ENCODE results near the gene LRRC36. TPM values are rescaled to one million over a fixed set of nuclear protein-coding genes. Genes with fewer than 3 reads are reported as not detected.

Gene LRRC36
- total RNA-seq, 1 donor from 2014 or later, result not detected

DNA sequence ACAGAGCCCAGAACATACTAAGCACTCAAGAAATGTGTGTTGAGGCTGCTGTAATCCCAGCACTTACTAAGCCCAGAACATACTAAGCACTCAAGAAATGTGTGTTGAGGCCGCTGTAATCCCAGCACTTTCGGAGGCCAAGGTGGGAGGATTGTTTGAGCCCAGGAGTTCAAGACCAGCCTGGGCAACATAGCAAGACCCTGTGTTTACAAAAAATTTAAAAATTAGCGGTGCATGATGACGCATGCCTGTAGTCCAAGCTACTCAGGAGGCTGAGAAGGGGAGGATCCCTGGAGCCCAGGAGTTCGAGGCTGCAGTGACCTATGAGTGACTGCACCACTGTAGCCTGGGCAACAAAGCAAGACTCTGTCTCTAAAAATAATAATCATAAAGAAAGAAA lies 96.4 kb downstream of the LRRC36 start:
- Histone ChIP-seq H3K9ac (ENCODE audit: low read depth in 1 of 3, low read length in 3 of 3) (no peak overlapping the region), H3K36me3 (ENCODE audit: control insufficient read depth in 3 of 3, insufficient read depth in 3 of 3, low read length in 3 of 3) (no peaks in the 10 kb centered on the region), H3K4me3 (ENCODE audit: low read length in 3 of 3) (no peak overlapping the region), H3K4me1 (ENCODE audit: control insufficient read depth in 3 of 3, insufficient read depth in 3 of 3, low read length in 3 of 3) (peaks cover 4 to 8% (median 5%) of the 10 kb centered on the region in 3 donors), H3K27me3 (ENCODE audit: control insufficient read depth in 3 of 3, insufficient read depth in 3 of 3, low read length in 3 of 3) (peaks cover 0 to 6% (median 0%) of the 10 kb centered on the region in 3 donors), H3K27ac (ENCODE audit: low read depth, low read length) (no peak overlapping the region), H3K9me3 (ENCODE audit: control insufficient read depth in 3 of 3, low read length in 3 of 3) (no peaks in the 10 kb centered on the region)

DNA sequence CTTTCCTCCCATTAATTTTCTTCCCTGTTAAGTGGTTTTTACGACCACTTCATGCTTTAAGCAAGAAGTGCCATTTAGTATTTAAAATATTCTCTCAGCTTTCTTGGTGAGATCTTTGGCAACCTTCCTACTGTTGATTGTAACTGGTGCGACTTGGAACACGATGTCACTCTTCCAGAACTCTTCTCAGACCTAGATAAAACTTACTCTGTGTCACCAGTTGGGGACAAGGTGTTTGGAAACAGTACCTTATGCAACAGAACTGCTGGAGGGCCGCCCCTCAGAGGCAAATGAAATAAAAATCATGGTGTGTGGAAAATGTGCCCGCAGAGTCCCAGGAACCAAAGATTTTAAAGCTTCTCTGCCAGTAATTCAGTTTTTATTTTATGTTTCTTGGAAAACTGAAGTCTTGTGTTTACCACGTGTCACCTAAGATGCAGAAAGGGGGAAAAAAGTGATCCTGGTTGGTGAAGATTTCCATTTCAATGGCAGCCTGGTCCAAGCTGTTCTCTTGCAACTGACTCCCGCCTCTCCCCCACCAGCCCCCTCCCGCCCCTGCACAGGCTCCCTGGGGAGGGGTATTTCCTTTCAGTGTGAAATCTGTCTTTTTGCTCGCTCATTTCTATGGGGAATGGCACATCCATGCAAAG lies 97.1 kb downstream of the LRRC36 start:
- Histone ChIP-seq H3K9me3 (ENCODE audit: control insufficient read depth in 3 of 3, low read length in 3 of 3) (no peaks in the 10 kb centered on the region), H3K4me1 (ENCODE audit: control insufficient read depth in 3 of 3, insufficient read depth in 3 of 3, low read length in 3 of 3) (peaks cover 10 to 15% (median 11%) of the 10 kb centered on the region in 3 donors), H3K4me3 (ENCODE audit: low read length in 3 of 3) (no peak overlapping the region), H3K9ac (ENCODE audit: low read depth in 1 of 3, low read length in 3 of 3) (no peak overlapping the region), H3K27me3 (ENCODE audit: control insufficient read depth in 3 of 3, insufficient read depth in 3 of 3, low read length in 3 of 3) (peaks cover 0 to 6% (median 0%) of the 10 kb centered on the region in 3 donors), H3K27ac (ENCODE audit: low read depth, low read length) (no peak overlapping the region), H3K36me3 (ENCODE audit: control insufficient read depth in 3 of 3, insufficient read depth in 3 of 3, low read length in 3 of 3) (no peaks in the 10 kb centered on the region)

DNA sequence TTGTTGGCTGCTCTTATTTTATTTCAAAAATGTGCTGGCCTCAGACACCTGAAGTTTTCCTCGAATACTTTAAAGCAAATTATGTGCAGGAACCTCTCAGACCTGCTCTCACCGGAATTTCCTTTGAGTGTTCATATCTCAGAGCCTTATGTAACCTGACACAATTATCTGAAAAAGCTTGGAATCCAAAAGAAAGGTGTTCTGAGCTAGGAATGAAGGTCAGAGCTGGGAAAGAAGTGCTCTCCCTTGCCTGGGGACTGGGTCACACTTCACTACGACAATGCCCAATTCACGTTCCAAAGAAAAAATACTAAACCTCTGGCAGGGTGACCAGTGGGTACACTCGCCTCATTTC lies 97.6 kb downstream of the LRRC36 start:
- no peak overlapping the region for H3K4me3 ChIP-seq (ENCODE audit: low read length in 3 of 3)
- peaks cover 10 to 18% (median 12%) of the 10 kb centered on the region in 3 donors for H3K4me1 ChIP-seq (ENCODE audit: control insufficient read depth in 3 of 3, insufficient read depth in 3 of 3, low read length in 3 of 3)
- H3K27me3 ChIP-seq (ENCODE audit: control insufficient read depth in 3 of 3, insufficient read depth in 3 of 3, low read length in 3 of 3), result peaks cover 0 to 6% (median 0%) of the 10 kb centered on the region in 3 donors
- no peak overlapping the region for H3K9ac ChIP-seq (ENCODE audit: low read depth in 1 of 3, low read length in 3 of 3)
- H3K27ac ChIP-seq (ENCODE audit: low read depth, low read length), result no peak overlapping the region
- H3K9me3 ChIP-seq (ENCODE audit: control insufficient read depth in 3 of 3, low read length in 3 of 3), result no peaks in the 10 kb centered on the region
- H3K36me3 ChIP-seq (ENCODE audit: control insufficient read depth in 3 of 3, insufficient read depth in 3 of 3, low read length in 3 of 3), result no peaks in the 10 kb centered on the region

DNA sequence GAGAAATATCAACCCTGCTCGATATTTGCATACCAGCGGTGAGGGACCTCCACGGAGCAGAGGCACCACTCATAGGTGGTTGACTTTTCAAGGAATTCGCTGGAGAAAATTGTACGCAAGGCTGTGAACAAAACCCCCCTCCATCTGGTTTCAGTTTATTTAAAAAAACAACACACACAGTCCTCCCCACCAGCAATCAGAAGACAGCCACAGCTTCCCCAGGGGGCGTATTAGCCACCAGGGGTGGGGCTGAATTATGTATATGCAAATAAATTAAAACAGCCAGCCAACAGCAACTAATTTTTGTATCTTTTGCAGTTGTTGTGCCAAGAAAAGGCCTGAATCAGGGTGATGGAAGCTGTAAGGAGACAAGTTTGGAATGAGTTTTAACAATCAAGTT lies 98.4 kb downstream of the LRRC36 start:
- Histone ChIP-seq H3K4me3 (ENCODE audit: low read length in 3 of 3) (no peak overlapping the region), H3K4me1 (ENCODE audit: control insufficient read depth in 3 of 3, insufficient read depth in 3 of 3, low read length in 3 of 3) (peaks cover 10 to 18% (median 18%) of the 10 kb centered on the region in 3 donors), H3K27ac (ENCODE audit: low read depth, low read length) (no peak overlapping the region), H3K9ac (ENCODE audit: low read depth in 1 of 3, low read length in 3 of 3) (no peak overlapping the region), H3K9me3 (ENCODE audit: control insufficient read depth in 3 of 3, low read length in 3 of 3) (no peaks in the 10 kb centered on the region), H3K36me3 (ENCODE audit: control insufficient read depth in 3 of 3, insufficient read depth in 3 of 3, low read length in 3 of 3) (no peaks in the 10 kb centered on the region), H3K27me3 (ENCODE audit: control insufficient read depth in 3 of 3, insufficient read depth in 3 of 3, low read length in 3 of 3) (peaks cover 0 to 9% (median 3%) of the 10 kb centered on the region in 3 donors)

DNA sequence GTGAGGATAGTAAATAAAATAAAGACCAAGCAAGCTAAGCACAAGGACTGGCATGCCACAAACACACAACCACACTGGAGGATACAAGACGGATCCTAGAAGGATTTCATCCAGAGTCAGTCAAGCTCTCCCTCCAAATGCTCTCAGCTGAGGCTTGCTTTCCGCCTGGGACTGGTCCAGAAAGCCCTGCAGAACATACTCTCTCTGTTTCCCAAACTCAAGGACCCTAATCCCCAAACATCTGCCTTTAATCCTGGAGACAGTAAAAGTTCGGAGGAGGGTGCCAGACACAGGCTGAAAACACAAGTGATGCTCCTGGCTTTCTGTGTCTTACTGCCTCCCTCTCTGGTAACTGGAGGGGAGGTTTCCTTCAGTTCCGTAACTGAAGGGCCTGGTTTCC lies 99.0 kb downstream of the LRRC36 start:
- H3K27ac ChIP-seq (ENCODE audit: low read depth, low read length), result no peak overlapping the region
- no peaks in the 10 kb centered on the region for H3K36me3 ChIP-seq (ENCODE audit: control insufficient read depth in 3 of 3, insufficient read depth in 3 of 3, low read length in 3 of 3)
- H3K4me3 ChIP-seq (ENCODE audit: low read length in 3 of 3), result no peak overlapping the region
- H3K9ac ChIP-seq (ENCODE audit: low read depth in 1 of 3, low read length in 3 of 3), result no peak overlapping the region
- no peaks in the 10 kb centered on the region for H3K9me3 ChIP-seq (ENCODE audit: control insufficient read depth in 3 of 3, low read length in 3 of 3)
- H3K27me3 ChIP-seq (ENCODE audit: control insufficient read depth in 3 of 3, insufficient read depth in 3 of 3, low read length in 3 of 3), result peaks cover 0 to 11% (median 3%) of the 10 kb centered on the region in 3 donors
- peaks cover 10 to 23% (median 23%) of the 10 kb centered on the region in 3 donors for H3K4me1 ChIP-seq (ENCODE audit: control insufficient read depth in 3 of 3, insufficient read depth in 3 of 3, low read length in 3 of 3)

DNA sequence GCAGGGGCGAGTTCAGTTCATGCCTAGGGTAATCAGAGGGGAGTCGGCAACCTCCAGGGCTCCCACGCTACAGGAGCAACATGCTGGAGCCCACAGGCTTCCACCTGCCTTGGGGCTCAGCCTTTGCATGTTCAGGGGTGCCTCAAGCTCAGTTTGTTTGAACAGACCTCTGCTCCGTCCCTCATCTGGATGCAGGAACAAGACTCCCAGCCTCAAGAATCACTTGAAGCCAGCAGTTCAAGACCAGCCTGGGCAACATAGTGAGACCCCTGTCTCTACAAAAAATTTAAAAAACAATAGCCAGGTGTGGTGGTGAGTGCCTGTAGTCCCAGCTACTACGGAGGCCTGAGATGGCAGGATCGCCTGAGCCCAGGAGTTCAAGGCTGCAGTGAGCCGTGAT lies 99.4 kb downstream of the LRRC36 start:
- Histone ChIP-seq H3K36me3 (ENCODE audit: control insufficient read depth in 3 of 3, insufficient read depth in 3 of 3, low read length in 3 of 3) (no peaks in the 10 kb centered on the region), H3K9me3 (ENCODE audit: control insufficient read depth in 3 of 3, low read length in 3 of 3) (no peaks in the 10 kb centered on the region), H3K27ac (ENCODE audit: low read depth, low read length) (no peak overlapping the region), H3K9ac (ENCODE audit: low read depth in 1 of 3, low read length in 3 of 3) (no peak overlapping the region), H3K27me3 (ENCODE audit: control insufficient read depth in 3 of 3, insufficient read depth in 3 of 3, low read length in 3 of 3) (peaks cover 0 to 11% (median 3%) of the 10 kb centered on the region in 3 donors), H3K4me1 (ENCODE audit: control insufficient read depth in 3 of 3, insufficient read depth in 3 of 3, low read length in 3 of 3) (peaks cover 10 to 24% (median 24%) of the 10 kb centered on the region in 3 donors), H3K4me3 (ENCODE audit: low read length in 3 of 3) (no peak overlapping the region)

DNA sequence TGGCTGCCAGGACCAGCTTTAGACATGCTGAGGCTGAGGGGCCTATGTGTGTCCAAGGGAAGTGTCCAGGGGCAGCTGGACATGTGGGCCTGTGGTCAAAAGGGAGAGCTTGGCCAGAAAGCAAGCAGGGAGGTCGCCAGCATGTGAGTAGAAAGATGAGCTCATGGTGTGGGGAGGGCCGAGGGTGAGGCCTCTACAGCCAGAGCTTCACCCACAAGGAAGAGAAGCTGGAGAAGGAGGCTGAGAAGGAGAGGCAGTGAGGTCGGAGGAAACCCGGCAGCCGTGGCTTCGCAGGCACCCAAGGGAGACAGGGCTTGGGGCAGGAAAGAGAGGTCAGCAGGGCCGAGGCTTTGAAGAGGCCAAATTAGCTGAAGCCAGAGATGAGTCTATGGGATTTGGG lies 100.3 kb downstream of the LRRC36 start:
- Histone ChIP-seq H3K4me3 (ENCODE audit: low read length in 3 of 3) (no peak overlapping the region), H3K27me3 (ENCODE audit: control insufficient read depth in 3 of 3, insufficient read depth in 3 of 3, low read length in 3 of 3) (peaks cover 0 to 11% (median 3%) of the 10 kb centered on the region in 3 donors), H3K4me1 (ENCODE audit: control insufficient read depth in 3 of 3, insufficient read depth in 3 of 3, low read length in 3 of 3) (peaks cover 17 to 31% (median 31%) of the 10 kb centered on the region in 3 donors), H3K36me3 (ENCODE audit: control insufficient read depth in 3 of 3, insufficient read depth in 3 of 3, low read length in 3 of 3) (no peaks in the 10 kb centered on the region), H3K27ac (ENCODE audit: low read depth, low read length) (peak overlapping the region; percentile 8), H3K9me3 (ENCODE audit: control insufficient read depth in 3 of 3, low read length in 3 of 3) (no peaks in the 10 kb centered on the region), H3K9ac (ENCODE audit: low read depth in 1 of 3, low read length in 3 of 3) (no peak overlapping the region)

DNA sequence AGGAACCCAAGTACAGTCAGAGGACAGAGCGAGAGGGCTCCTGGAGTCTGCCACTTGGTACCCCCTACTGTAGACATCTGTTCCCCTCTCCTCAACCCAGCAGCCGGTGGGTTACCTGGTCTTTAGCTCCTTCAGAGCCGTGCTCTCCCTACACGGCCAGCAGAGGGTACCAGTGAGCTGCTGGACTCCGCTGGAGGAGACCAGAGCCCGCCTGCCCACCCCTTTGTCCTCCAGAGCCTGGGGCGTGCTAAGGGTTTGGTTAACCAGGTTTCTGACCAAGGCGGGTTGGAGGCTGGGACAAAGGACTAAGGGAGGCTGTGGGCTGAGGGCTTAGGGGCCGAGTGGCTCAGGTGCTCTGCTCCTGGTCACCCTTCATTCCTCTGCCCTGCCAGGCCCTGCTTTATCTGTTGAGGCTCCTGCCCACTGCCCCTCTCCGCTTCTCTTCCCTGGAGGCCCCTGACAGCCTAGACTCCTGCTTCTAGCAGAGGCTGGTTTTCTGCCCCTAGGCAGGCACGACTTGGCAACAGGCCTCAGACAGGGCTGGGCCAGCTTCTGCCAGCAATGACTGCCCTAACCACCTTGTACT lies 101.6 kb downstream of the LRRC36 start:
- H3K4me1 ChIP-seq (ENCODE audit: control insufficient read depth in 3 of 3, insufficient read depth in 3 of 3, low read length in 3 of 3), result peaks cover 21 to 38% (median 31%) of the 10 kb centered on the region in 3 donors

DNA sequence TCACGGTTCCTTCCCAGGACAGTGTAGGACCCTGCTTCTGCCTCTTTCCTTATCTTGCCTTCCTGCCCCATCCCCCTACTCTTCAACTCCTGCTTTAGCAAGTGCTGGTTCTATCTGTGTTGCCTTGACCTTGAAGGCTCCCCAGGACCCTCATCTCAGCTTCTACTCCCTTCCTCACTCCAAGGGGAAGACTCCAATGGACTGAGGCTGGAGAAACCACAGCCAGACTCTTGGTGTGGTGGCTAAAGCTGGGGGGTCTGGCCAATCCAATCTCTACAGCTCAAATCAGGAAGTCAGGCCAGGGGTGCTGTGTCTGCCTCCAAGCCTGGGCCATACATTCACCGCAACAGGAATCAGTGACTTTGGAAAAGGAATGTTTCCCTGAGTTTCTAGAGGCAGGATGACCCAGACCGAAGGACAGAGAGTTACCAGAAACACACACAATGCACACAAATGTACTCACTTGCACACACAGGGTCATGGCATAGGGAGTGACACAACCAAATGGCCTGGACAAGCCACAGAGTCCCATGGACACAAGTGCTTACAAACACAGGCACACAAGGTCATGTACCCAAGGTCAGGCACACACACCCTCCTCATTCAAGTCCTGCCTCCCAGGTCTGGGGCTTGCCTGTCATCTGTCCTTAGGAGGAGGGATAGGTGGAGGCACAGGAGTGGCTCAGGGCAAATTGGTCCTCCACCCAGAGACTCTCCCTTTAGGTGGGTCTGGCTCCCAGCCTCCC lies 102.6 kb downstream of the LRRC36 start:
- no peaks in the 10 kb centered on the region for H3K9me3 ChIP-seq (ENCODE audit: control insufficient read depth in 3 of 3, low read length in 3 of 3)
- H3K4me3 ChIP-seq (ENCODE audit: low read length in 3 of 3), result no peak overlapping the region
- H3K27me3 ChIP-seq (ENCODE audit: control insufficient read depth in 3 of 3, insufficient read depth in 3 of 3, low read length in 3 of 3), result peaks cover 0 to 11% (median 3%) of the 10 kb centered on the region in 3 donors
- no peak overlapping the region for H3K9ac ChIP-seq (ENCODE audit: low read depth in 1 of 3, low read length in 3 of 3)
- H3K27ac ChIP-seq (ENCODE audit: low read depth, low read length), result no peak overlapping the region
- no peaks in the 10 kb centered on the region for H3K36me3 ChIP-seq (ENCODE audit: control insufficient read depth in 3 of 3, insufficient read depth in 3 of 3, low read length in 3 of 3)
- H3K4me1 ChIP-seq (ENCODE audit: control insufficient read depth in 3 of 3, insufficient read depth in 3 of 3, low read length in 3 of 3), result peaks cover 21 to 38% (median 31%) of the 10 kb centered on the region in 3 donors

More for the DNA sequence above, 101.6 kb downstream of the LRRC36 start:
- H3K9me3 ChIP-seq (ENCODE audit: control insufficient read depth in 3 of 3, low read length in 3 of 3), result no peaks in the 10 kb centered on the region
- H3K27ac ChIP-seq (ENCODE audit: low read depth, low read length), result no peak overlapping the region
- H3K27me3 ChIP-seq (ENCODE audit: control insufficient read depth in 3 of 3, insufficient read depth in 3 of 3, low read length in 3 of 3), result peaks cover 0 to 11% (median 3%) of the 10 kb centered on the region in 3 donors
- H3K36me3 ChIP-seq (ENCODE audit: control insufficient read depth in 3 of 3, insufficient read depth in 3 of 3, low read length in 3 of 3), result no peaks in the 10 kb centered on the region
- peak overlapping the region in 1 of 3 donors; percentile 62 for H3K9ac ChIP-seq (ENCODE audit: low read depth in 1 of 3, low read length in 3 of 3)
- H3K4me3 ChIP-seq (ENCODE audit: low read length in 3 of 3), result no peak overlapping the region

Data from skeletal muscle tissue (tissue), 4 donors.